ENCODE measurements around the gene HGD.

GRCh38 chr3:120688121-120688520 is 6.1 kb upstream of the HGD start:
- TF ChIP-seq EP300 (IDR thresholded peaks at IDR 0.05), result no peak
- TF ChIP-seq POLR2A (IDR thresholded peaks at IDR 0.05), result no peak
